Measurements from ENCODE around the gene KAZN.

Gene KAZN

DNA sequence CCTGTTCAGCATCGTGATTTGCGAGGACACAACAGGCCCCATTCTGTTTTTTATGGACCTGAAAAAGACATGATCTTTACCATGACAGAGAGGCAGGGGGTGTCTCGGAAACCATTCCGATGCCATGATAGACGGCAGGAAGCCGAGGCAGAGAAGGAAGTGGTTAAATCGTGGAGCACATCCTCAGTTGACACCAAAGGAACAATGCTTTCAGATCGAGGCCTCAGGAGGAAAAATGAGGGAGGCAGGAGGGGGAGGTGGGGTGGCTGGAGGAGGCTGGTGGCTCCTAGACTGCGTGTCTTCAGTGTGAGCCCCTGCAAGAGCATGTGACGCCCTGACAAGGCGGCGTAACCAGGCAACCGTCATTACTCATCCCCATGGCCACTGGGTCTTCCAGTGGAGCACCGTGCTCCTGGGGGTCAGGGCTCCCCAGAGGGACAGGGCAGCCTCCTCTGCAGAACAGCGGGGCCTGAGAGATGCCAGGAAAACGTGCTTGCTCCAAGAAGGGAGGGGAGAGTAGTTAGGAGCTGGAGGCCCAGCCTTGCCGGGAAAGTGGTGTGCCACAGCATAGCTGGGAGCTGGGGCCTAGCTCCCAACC, 382.2 kb downstream of the KAZN start:
- Histone ChIP-seq H3K9ac (ENCODE audit: low read depth, low read length, poor library complexity, severe bottlenecking) (no peak overlapping the region), H2AFZ (ENCODE audit: low read length) (no peak overlapping the region)

DNA sequence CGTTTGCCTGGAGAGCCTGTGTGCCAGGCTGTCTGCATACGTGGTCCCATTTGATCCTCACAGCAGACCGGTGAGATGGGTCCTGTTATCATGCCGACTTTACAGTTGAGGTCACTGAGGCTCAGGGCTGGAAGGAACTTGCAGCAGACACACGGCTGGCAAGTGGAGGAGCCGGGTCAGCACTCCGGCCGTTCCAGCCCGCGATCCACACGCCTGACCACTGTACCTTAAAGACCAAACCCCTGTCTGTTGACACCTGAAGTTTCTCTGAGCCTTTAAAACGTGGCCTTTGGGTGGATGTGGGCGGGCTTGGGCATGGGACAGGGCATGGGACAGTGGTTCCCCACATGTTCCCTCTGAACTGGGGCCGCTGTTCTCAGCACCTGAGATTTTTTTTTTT, 383.5 kb downstream of the KAZN start:
- Histone ChIP-seq H3K4me3 (ENCODE audit: low read length, poor library complexity, severe bottlenecking) (no peak overlapping the region), H3K79me2 (ENCODE audit: insufficient read depth, low read length) (no peaks in the 10 kb centered on the region), H3K4me1 (ENCODE audit: insufficient read depth, low read length, poor library complexity, severe bottlenecking) (no peaks in the 10 kb centered on the region), H3K27me3 (ENCODE audit: insufficient read depth, low read length, poor library complexity, severe bottlenecking) (no peaks in the 10 kb centered on the region), H4K20me1 (ENCODE audit: insufficient read depth, low read length, poor library complexity, severe bottlenecking) (no peaks in the 10 kb centered on the region), H3K9ac (ENCODE audit: low read depth, low read length, poor library complexity, severe bottlenecking) (no peak overlapping the region), H3K4me2 (ENCODE audit: low read depth, low read length, poor library complexity, severe bottlenecking) (no peak overlapping the region), H3K36me3 (ENCODE audit: insufficient read depth, low read length) (no peaks in the 10 kb centered on the region), H2AFZ (ENCODE audit: low read length) (no peak overlapping the region), H3K9me3 (ENCODE audit: insufficient read depth, low read depth, low read length) (no peaks in the 10 kb centered on the region), H3F3A (ENCODE audit: low read depth) (no peaks in the 10 kb centered on the region), H3K9me2 (replicated peaks; ENCODE audit: low read depth, low read length) (no peaks in the 10 kb centered on the region)
- TF ChIP-seq, protein P1, sequence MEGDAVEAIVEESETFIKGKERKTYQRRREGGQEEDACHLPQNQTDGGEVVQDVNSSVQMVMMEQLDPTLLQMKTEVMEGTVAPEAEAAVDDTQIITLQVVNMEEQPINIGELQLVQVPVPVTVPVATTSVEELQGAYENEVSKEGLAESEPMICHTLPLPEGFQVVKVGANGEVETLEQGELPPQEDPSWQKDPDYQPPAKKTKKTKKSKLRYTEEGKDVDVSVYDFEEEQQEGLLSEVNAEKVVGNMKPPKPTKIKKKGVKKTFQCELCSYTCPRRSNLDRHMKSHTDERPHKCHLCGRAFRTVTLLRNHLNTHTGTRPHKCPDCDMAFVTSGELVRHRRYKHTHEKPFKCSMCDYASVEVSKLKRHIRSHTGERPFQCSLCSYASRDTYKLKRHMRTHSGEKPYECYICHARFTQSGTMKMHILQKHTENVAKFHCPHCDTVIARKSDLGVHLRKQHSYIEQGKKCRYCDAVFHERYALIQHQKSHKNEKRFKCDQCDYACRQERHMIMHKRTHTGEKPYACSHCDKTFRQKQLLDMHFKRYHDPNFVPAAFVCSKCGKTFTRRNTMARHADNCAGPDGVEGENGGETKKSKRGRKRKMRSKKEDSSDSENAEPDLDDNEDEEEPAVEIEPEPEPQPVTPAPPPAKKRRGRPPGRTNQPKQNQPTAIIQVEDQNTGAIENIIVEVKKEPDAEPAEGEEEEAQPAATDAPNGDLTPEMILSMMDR (conservative IDR thresholded peaks at IDR 0.05; ENCODE audit: low read length) = no peak
- TF ChIP-seq EZH2phosphoT487 (IDR thresholded peaks at IDR 0.05; ENCODE audit: borderline replicate concordance) = no peak

More for the DNA sequence above, 382.2 kb downstream of the KAZN start:
- Histone ChIP-seq H3K79me2 (ENCODE audit: insufficient read depth, low read length) (no peaks in the 10 kb centered on the region), H3K9me3 (ENCODE audit: insufficient read depth, low read depth, low read length) (no peaks in the 10 kb centered on the region), H3K27me3 (ENCODE audit: insufficient read depth, low read length, poor library complexity, severe bottlenecking) (no peaks in the 10 kb centered on the region), H3F3A (ENCODE audit: low read depth) (no peaks in the 10 kb centered on the region), H3K4me1 (ENCODE audit: insufficient read depth, low read length, poor library complexity, severe bottlenecking) (no peaks in the 10 kb centered on the region), H3K4me2 (ENCODE audit: low read depth, low read length, poor library complexity, severe bottlenecking) (no peak overlapping the region), H3K9me2 (replicated peaks; ENCODE audit: low read depth, low read length) (no peaks in the 10 kb centered on the region), H3K4me3 (ENCODE audit: low read length, poor library complexity, severe bottlenecking) (no peak overlapping the region), H3K36me3 (ENCODE audit: insufficient read depth, low read length) (no peaks in the 10 kb centered on the region), H4K20me1 (ENCODE audit: insufficient read depth, low read length, poor library complexity, severe bottlenecking) (no peaks in the 10 kb centered on the region)
- TF ChIP-seq, protein P1 (conservative IDR thresholded peaks at IDR 0.05; ENCODE audit: low read length) = no peak
- no peak for TF ChIP-seq EZH2phosphoT487 (IDR thresholded peaks at IDR 0.05; ENCODE audit: borderline replicate concordance)

DNA sequence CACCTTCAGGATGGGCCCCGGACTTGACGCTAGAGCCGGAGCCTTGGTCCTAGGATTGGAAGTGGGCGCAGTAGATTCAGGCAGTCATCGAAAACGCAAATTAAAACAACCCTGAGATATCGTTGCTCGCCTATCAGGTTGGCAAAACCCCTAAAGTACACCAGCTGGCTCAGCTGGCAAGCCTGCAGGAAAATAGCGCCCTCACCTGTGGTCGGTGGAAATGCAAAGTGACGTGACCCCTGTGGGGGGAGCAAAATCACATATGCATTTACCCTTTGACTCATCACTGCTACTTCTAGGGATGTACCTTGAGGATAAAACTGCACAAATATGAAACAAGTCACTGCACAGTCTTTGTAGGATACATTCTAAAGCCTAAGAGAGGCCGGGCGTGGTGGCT, 384.8 kb downstream of the KAZN start:
- Histone ChIP-seq H3K79me2 (ENCODE audit: insufficient read depth, low read length) (no peaks in the 10 kb centered on the region), H2AFZ (ENCODE audit: low read length) (no peak overlapping the region), H3K4me3 (ENCODE audit: low read length, poor library complexity, severe bottlenecking) (no peak overlapping the region), H3F3A (ENCODE audit: low read depth) (no peaks in the 10 kb centered on the region), H3K36me3 (ENCODE audit: insufficient read depth, low read length) (no peaks in the 10 kb centered on the region), H3K4me2 (ENCODE audit: low read depth, low read length, poor library complexity, severe bottlenecking) (no peak overlapping the region), H3K27me3 (ENCODE audit: insufficient read depth, low read length, poor library complexity, severe bottlenecking) (no peaks in the 10 kb centered on the region), H4K20me1 (ENCODE audit: insufficient read depth, low read length, poor library complexity, severe bottlenecking) (no peaks in the 10 kb centered on the region), H3K9me3 (ENCODE audit: insufficient read depth, low read depth, low read length) (no peaks in the 10 kb centered on the region), H3K9ac (ENCODE audit: low read depth, low read length, poor library complexity, severe bottlenecking) (no peak overlapping the region), H3K4me1 (ENCODE audit: insufficient read depth, low read length, poor library complexity, severe bottlenecking) (no peaks in the 10 kb centered on the region), H3K9me2 (replicated peaks; ENCODE audit: low read depth, low read length) (no peaks in the 10 kb centered on the region)
- TF ChIP-seq, protein P1 (conservative IDR thresholded peaks at IDR 0.05; ENCODE audit: low read length) = peak; percentile 47
- TF ChIP-seq EZH2phosphoT487 (IDR thresholded peaks at IDR 0.05; ENCODE audit: borderline replicate concordance) = no peak
